GM18951 (cell line): ENCODE data around the gene TXLNA.

Experiments
- POLR2A ChIP-seq: IDR thresholded peaks from 4 replicates; pipeline ENCODE4 v1.6.1; 2011; ENCODE audit warnings: mild to moderate bottlenecking; ENCODE audit not compliant: insufficient read length, insufficient read depth; ENCODE audit errors: extremely low read depth
- in situ Hi-C: fragments of 300-500 bp; cut with MboI; formaldehyde crosslinking; loops from one replicate; pipeline ENCODE4 v1.12.0; 2022; ENCODE audit warnings: low sequenced_read_pairs, mixed read lengths, inconsistent platforms; ENCODE audit not compliant: unreplicated experiment

TXLNA gene

GRCh38 chr1:32172621-32173245 lies 6.7 kb upstream of the TXLNA start:
- no peak for TF ChIP-seq POLR2A
- in situ Hi-C loops = no loop called here

GRCh38 chr1:32178380-32179192 lies 889 bp upstream of the TXLNA start:
- TF ChIP-seq POLR2A = no peak
- in situ Hi-C loops = no loop called here

- TF ChIP-seq POLR2A = no peak
Measured at GRCh38 chr1:32179193-32179442, 357 bp upstream of the TXLNA start.

GRCh38 chr1:32180186-32181060 lies 948 bp downstream of the TXLNA start:
- TF ChIP-seq POLR2A = no peak
- in situ Hi-C loops = no loop called here

More at GRCh38 chr1:32179193-32179442, 357 bp upstream of the TXLNA start:
- in situ Hi-C loops = no loop called here

- in situ Hi-C loops = no loop called here
- no peak for TF ChIP-seq POLR2A
Measured at GRCh38 chr1:32181065-32181464, 1.6 kb downstream of the TXLNA start.

DNA sequence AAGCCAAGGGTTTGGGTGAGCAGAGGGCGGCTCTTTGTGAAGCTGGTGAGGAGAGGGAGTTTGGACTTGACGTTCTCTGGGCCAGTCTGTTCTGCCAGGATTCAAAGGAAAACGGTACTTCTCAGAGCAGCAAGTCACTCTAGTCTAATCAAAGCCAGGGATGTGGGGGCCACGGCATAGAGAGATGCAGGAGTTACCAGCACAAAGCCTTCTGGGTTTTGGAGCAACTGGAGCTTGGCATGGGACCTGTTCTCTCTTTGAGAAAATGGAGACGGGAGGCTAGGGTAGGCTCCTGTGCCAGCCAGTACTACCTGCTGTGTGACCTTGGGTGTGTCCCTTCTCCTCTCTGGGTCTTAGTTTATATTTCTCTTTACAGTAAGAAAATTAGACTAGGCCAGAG lies 2.1 kb downstream of the TXLNA start:
- in situ Hi-C loops = no loop called here
- TF ChIP-seq POLR2A = no peak

- no peak for TF ChIP-seq POLR2A
- in situ Hi-C loops = no loop called here
Measured at GRCh38 chr1:32182060-32182459, 2.6 kb downstream of the TXLNA start.

GRCh38 chr1:32184650-32185049 lies 5.2 kb downstream of the TXLNA start:
- no peak for TF ChIP-seq POLR2A
- in situ Hi-C loops = no loop called here

DNA sequence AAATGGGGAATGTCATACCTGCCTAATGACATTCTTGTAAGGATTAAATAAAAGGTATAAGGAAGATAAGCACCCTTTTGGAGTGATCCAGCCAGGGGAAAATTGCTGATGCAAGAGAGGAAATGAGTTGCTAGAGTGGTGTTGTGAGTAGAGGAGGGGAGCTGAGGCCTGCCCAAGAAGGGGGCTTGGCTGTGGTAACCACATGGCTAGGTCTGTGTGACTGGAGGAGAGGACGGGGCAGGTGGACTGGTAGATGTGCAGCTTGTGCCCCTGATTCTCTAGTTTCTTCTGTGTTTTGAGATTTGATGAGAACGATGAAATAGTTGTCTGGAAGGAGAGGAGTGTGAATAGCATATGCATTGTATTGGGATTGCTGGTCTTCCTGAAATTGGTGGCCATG lies 6.6 kb downstream of the TXLNA start:
- in situ Hi-C loops = no loop called here
- TF ChIP-seq POLR2A = no peak

- in situ Hi-C loops = no loop called here
- TF ChIP-seq POLR2A = no peak
Measured at GRCh38 chr1:32186491-32186890, 7.0 kb downstream of the TXLNA start.

DNA sequence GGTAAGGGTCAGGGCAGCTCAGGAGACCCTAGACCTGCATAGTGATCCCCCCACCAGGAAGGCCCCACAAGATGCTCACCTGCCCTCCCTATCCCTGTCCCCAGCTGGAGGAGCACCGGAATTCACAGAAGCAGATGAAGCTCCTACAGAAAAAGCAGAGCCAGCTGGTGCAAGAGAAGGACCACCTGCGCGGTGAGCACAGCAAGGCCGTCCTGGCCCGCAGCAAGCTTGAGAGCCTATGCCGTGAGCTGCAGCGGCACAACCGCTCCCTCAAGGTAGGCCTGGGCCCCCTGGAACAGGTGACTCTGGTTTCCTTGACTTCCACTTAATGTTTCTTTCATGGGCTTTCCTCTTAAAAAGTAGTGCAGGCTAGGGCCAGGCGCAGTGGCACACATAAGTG lies 8.4 kb downstream of the TXLNA start:
- in situ Hi-C loops = no loop called here
- no peak for TF ChIP-seq POLR2A

GRCh38 chr1:32192220-32192948 lies 12.9 kb downstream of the TXLNA start:
- in situ Hi-C loops = no loop called here
- no peak for TF ChIP-seq POLR2A

DNA sequence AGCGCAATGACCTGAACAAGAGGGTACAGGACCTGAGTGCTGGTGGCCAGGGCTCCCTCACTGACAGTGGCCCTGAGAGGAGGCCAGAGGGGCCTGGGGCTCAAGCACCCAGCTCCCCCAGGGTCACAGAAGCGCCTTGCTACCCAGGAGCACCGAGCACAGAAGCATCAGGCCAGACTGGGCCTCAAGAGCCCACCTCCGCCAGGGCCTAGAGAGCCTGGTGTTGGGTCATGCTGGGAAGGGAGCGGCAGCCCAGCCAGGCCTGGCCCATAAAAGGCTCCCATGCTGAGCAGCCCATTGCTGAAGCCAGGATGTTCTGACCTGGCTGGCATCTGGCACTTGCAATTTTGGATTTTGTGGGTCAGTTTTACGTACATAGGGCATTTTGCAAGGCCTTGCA lies 15.5 kb downstream of the TXLNA start:
- in situ Hi-C loops = no loop called here
- TF ChIP-seq POLR2A = no peak
